ENCODE measurements around the gene IBA57. TPM values are rescaled to one million over a fixed set of nuclear protein-coding genes. Genes with fewer than 3 reads are reported as not detected.

IBA57 gene
- total RNA-seq, 4 donors from 2014 or later = 3.7 to 11.8 (median 6.6) TPM

- H3K4me1 ChIP-seq = peaks cover 0 to 9% (median 6%) of the 10 kb centered on the region in 4 donors
- TF ChIP-seq CTCF (IDR thresholded peaks at IDR 0.05) (no peak), POLR2AphosphoS5 (IDR thresholded peaks at IDR 0.05) (no peak), POLR2A (IDR thresholded peaks at IDR 0.05; ENCODE audit: low read depth) (no peak), EP300 (IDR thresholded peaks at IDR 0.05) (no peak)
- 63% methylated on average over 12 of the region's 12 CpGs for WGBS
- peak overlapping the region; percentile 13 to 47 (median 32) for H3K27ac ChIP-seq (replicated peaks in 1 of 4)
- no peaks in the 10 kb centered on the region for H3K9me3 ChIP-seq
- DNase-seq (ENCODE audit: extremely low spot score) = no peak
- no peaks in the 10 kb centered on the region for H3K27me3 ChIP-seq
- peaks cover 4 to 25% (median 19%) of the 10 kb centered on the region in 4 donors for H3K36me3 ChIP-seq
- no peak overlapping the region for H3K4me3 ChIP-seq
- intact Hi-C loops (cut with DNase I) = no loop called here
Observed at GRCh38 chr1:228178737-228179684, 13.4 kb downstream of the IBA57 start.

- H3K4me3 ChIP-seq = no peak overlapping the region
- intact Hi-C loops (cut with DNase I) = no loop called here
- H3K4me1 ChIP-seq = peaks cover 0 to 6% (median 3%) of the 10 kb centered on the region in 4 donors
- H3K27ac ChIP-seq (replicated peaks in 1 of 4) = no peak overlapping the region
- WGBS = 82% methylated on average over 4 of the region's 4 CpGs
- TF ChIP-seq POLR2A (IDR thresholded peaks at IDR 0.05; ENCODE audit: low read depth) (no peak), EP300 (IDR thresholded peaks at IDR 0.05) (no peak), CTCF (IDR thresholded peaks at IDR 0.05) (peak in 1 of 3 experiments; percentile 25)
- no peak for DNase-seq (ENCODE audit: extremely low spot score)
- H3K36me3 ChIP-seq = peaks cover 0 to 16% (median 10%) of the 10 kb centered on the region in 4 donors
- H3K27me3 ChIP-seq = no peaks in the 10 kb centered on the region
- H3K9me3 ChIP-seq = no peaks in the 10 kb centered on the region
Observed at GRCh38 chr1:228180271-228180958, 14.8 kb downstream of the IBA57 start.

GRCh38 chr1:228180959-228181644 lies 15.5 kb downstream of the IBA57 start:
- H3K9me3 ChIP-seq = no peaks in the 10 kb centered on the region
- H3K4me1 ChIP-seq = peaks cover 0 to 6% (median 0%) of the 10 kb centered on the region in 4 donors
- intact Hi-C loops (cut with DNase I) = no loop called here
- no peak overlapping the region for H3K27ac ChIP-seq (replicated peaks in 1 of 4)
- no peaks in the 10 kb centered on the region for H3K27me3 ChIP-seq
- 91% methylated on average over 6 of the region's 7 CpGs for WGBS
- no peak overlapping the region for H3K4me3 ChIP-seq
- TF ChIP-seq POLR2A (IDR thresholded peaks at IDR 0.05; ENCODE audit: low read depth) = no peak
- no peak for TF ChIP-seq CTCF (IDR thresholded peaks at IDR 0.05)
- no peak for TF ChIP-seq EP300 (IDR thresholded peaks at IDR 0.05)
- no peak for TF ChIP-seq POLR2AphosphoS5 (IDR thresholded peaks at IDR 0.05)
- H3K36me3 ChIP-seq = peaks cover 0 to 9% (median 5%) of the 10 kb centered on the region in 4 donors
- DNase-seq (ENCODE audit: extremely low spot score) = no peak

- Histone ChIP-seq H3K4me1 (peaks cover 0 to 6% (median 0%) of the 10 kb centered on the region in 4 donors), H3K4me3 (no peak overlapping the region), H3K9me3 (no peaks in the 10 kb centered on the region), H3K27me3 (no peaks in the 10 kb centered on the region), H3K27ac (replicated peaks in 1 of 4) (no peak overlapping the region), H3K36me3 (peaks cover 0 to 5% (median 2%) of the 10 kb centered on the region in 4 donors)
- intact Hi-C loops (cut with DNase I) = no loop called here
- 86% methylated on average over 9 of the region's 9 CpGs for WGBS
- DNase-seq (ENCODE audit: extremely low spot score) = no peak
- TF ChIP-seq POLR2A (IDR thresholded peaks at IDR 0.05; ENCODE audit: low read depth) (no peak), EP300 (IDR thresholded peaks at IDR 0.05) (no peak)
Observed at GRCh38 chr1:228181645-228182034, 16.0 kb downstream of the IBA57 start.

All from esophagus muscularis mucosa (tissue), 4 donors.